Activated naive CD4-positive, alpha-beta T cell treated with anti-CD3 and anti-CD28 coated beads for 36 hours (primary cell): ENCODE data around the gene ADCY6. TPM values are rescaled to one million over a fixed set of nuclear protein-coding genes. Genes with fewer than 3 reads are reported as not detected.

ENCODE experiments used
- CTCF ChIA-PET: fragments of 350-600 bp; sonication (Branson Sonifier 250); formaldehyde crosslinking; loops from one replicate; lab custom pipeline; 2021; ENCODE audit warnings: antibody characterized with exemption; lab: Charles Lee
- DNase-seq: peaks from one replicate; pipeline ENCODE4 v3.0.0-alpha.2; 2020
- H3K27ac Mint-ChIP-seq: one replicate; pipeline ENCODE4 v1.8.0; 2021; ENCODE audit warnings: mild to moderate bottlenecking, mixed read lengths
- H3K27me3 Mint-ChIP-seq: one replicate; pipeline ENCODE4 v1.8.0; 2021; ENCODE audit warnings: low read depth, mixed read lengths
- H3K36me3 Mint-ChIP-seq: one replicate; pipeline ENCODE4 v1.8.0; 2021; ENCODE audit warnings: low read depth, mixed read lengths
- H3K4me1 Mint-ChIP-seq: one replicate; pipeline ENCODE4 v1.8.0; 2021; ENCODE audit warnings: low read depth, mixed read lengths
- H3K4me3 Mint-ChIP-seq: one replicate; pipeline ENCODE4 v1.8.0; 2021; ENCODE audit warnings: mild to moderate bottlenecking, moderate library complexity, mixed read lengths
- H3K9me3 Mint-ChIP-seq: one replicate; pipeline ENCODE4 v1.8.0; 2021; ENCODE audit warnings: mixed read lengths
- intact Hi-C: fragments of 100-400 bp; cut with micrococcal nuclease; formaldehyde crosslinking; loops from one replicate; pipeline ENCODE4 v1.15.1; 2023
- total RNA-seq, 2 experiments: library from RNA; stranded (reverse); gene quantifications; one replicate each; pipeline ENCODE4 v1.2.3, GENCODE V29; 2021

Gene ADCY6
- total RNA-seq, 2 experiments from 2014 or later = 0.05 to 0.15 TPM

- no peak for DNase-seq
- no peaks in the 10 kb centered on the region for H3K36me3 Mint-ChIP-seq
- no peaks in the 10 kb centered on the region for H3K27me3 Mint-ChIP-seq
- CTCF ChIA-PET = interaction anchor here (0.6 to 1.7 kb wide), 3 partner anchors 14 to 76 kb away, joined by 3 to 6 read pairs (median 6); no protein-coding TSS in a partner anchor
- H3K9me3 Mint-ChIP-seq = no peaks in the 10 kb centered on the region
- intact Hi-C loops = no loop called here
- no peaks in the 10 kb centered on the region for H3K4me1 Mint-ChIP-seq
- H3K4me3 Mint-ChIP-seq = no peak overlapping the region
- no peak overlapping the region for H3K27ac Mint-ChIP-seq
Observed at GRCh38 chr12:48777501-48778400, 11.1 kb downstream of the ADCY6 start.

GRCh38 chr12:48776956-48777355, 11.9 kb downstream of the ADCY6 start:
- CTCF ChIA-PET = interaction anchor here (0.6 to 1.7 kb wide), 2 partner anchors 24 to 75 kb away, joined by 6 read pairs; no protein-coding TSS in a partner anchor
- no peaks in the 10 kb centered on the region for H3K9me3 Mint-ChIP-seq
- no peak overlapping the region for H3K27ac Mint-ChIP-seq
- H3K4me3 Mint-ChIP-seq = no peak overlapping the region
- no peaks in the 10 kb centered on the region for H3K36me3 Mint-ChIP-seq
- H3K27me3 Mint-ChIP-seq = no peaks in the 10 kb centered on the region
- no peak for DNase-seq
- no peaks in the 10 kb centered on the region for H3K4me1 Mint-ChIP-seq
- intact Hi-C loops = no loop called here

DNA sequence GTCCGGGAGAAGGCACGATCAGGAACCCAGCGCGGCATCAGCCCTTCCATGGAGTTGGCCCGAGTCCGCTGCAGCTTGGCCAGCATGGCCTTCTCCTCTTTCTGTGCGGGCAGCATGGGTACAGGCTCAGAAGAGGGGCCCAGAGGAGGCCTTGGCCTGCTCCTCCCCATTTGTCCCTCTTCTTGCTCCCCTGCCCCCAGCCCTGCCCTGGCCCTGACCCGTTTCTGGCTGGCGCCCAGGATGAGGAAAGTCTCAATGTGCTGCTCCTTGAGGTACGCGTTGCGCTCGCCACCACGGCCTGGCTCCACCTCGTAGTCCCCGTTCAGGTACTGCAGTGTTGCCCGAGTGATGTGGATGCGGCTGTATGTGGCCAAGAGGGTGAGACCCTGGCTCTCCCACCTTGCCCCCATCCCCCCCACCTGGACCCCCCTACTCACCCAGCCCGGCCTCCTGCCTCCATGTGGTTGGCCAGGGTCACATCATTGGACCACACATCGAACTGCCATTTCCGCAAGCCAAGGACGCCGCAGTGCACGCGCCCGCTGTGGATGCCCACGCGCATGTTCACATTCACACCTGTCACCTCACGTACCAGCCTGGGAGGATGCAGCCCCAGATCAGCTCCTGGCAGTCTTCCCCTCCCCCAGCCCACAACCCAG, 12.8 kb downstream of the ADCY6 start:
- H3K27me3 Mint-ChIP-seq = no peaks in the 10 kb centered on the region
- intact Hi-C loops = no loop called here
- CTCF ChIA-PET = interaction anchor here (1.7 kb wide), 1 partner anchor 23 kb away, joined by 6 read pairs; no protein-coding TSS in a partner anchor
- H3K27ac Mint-ChIP-seq = no peak overlapping the region
- no peak overlapping the region for H3K4me3 Mint-ChIP-seq
- no peaks in the 10 kb centered on the region for H3K9me3 Mint-ChIP-seq
- H3K4me1 Mint-ChIP-seq = no peaks in the 10 kb centered on the region
- DNase-seq = no peak
- no peaks in the 10 kb centered on the region for H3K36me3 Mint-ChIP-seq

DNA sequence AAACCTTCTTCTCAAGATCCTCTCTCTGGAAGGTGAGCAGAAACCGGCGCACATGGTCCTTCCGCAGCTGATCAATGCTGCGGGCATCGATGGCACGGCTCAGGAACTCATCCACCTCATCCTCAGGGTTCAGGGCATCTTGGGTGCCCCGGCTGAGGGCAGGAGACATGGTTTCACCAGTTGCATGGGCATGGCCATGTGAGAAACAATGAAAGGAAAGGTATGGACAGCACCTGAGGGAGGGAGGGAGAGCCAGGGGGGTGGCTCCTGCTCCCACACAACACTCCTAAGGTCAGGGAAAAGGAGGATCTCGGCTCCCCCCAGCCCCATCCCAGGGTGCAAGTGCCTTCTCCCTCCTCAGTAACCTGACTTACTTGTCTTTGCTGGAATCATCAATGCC, 13.6 kb downstream of the ADCY6 start:
- DNase-seq = no peak
- Mint-ChIP-seq H3K36me3 (no peaks in the 10 kb centered on the region), H3K4me3 (no peak overlapping the region), H3K27me3 (no peaks in the 10 kb centered on the region), H3K4me1 (no peaks in the 10 kb centered on the region), H3K27ac (no peak overlapping the region), H3K9me3 (no peaks in the 10 kb centered on the region)
- intact Hi-C loops = no loop called here
- CTCF ChIA-PET = interaction anchor here (1.3 kb wide), 1 partner anchor 10 kb away, joined by 3 read pairs; no protein-coding TSS in a partner anchor

DNA sequence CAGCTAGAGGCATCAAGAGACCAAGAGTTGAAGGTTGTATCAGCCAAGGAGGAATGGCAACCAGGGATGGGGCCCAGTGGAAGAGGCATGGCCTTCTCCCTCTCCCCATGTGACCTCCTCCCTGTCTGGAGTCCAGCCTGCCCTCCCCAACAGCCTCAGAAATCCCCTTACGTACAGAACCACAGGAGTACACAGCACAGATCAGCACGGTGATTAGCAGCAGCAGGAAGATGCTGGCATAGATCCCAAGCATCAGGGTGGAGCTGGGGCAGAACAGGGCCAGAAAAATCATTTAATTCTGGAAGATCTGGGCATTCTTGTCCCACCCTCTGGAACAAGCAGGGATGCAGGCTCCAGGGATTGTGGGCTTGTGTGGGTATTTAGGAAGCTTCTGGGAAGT, 14.4 kb downstream of the ADCY6 start:
- intact Hi-C loops = no loop called here
- Mint-ChIP-seq H3K36me3 (no peaks in the 10 kb centered on the region), H3K27me3 (no peaks in the 10 kb centered on the region), H3K4me1 (no peaks in the 10 kb centered on the region), H3K4me3 (no peak overlapping the region), H3K9me3 (no peaks in the 10 kb centered on the region), H3K27ac (no peak overlapping the region)
- CTCF ChIA-PET = interaction anchor here (1.3 kb wide), 1 partner anchor 11 kb away, joined by 3 read pairs; no protein-coding TSS in a partner anchor
- no peak for DNase-seq

GRCh38 chr12:48773686-48774085, 15.2 kb downstream of the ADCY6 start:
- Mint-ChIP-seq H3K9me3 (no peaks in the 10 kb centered on the region), H3K4me1 (no peaks in the 10 kb centered on the region), H3K27ac (no peak overlapping the region), H3K27me3 (no peaks in the 10 kb centered on the region), H3K36me3 (no peaks in the 10 kb centered on the region), H3K4me3 (no peak overlapping the region)
- DNase-seq = no peak
- CTCF ChIA-PET = interaction anchor here (1.2 kb wide), 1 partner anchor 21 kb away, joined by 5 read pairs; no protein-coding TSS in a partner anchor
- intact Hi-C loops = no loop called here

- intact Hi-C loops = no loop called here
- Mint-ChIP-seq H3K4me3 (no peak overlapping the region), H3K27me3 (no peaks in the 10 kb centered on the region), H3K9me3 (no peaks in the 10 kb centered on the region), H3K4me1 (no peaks in the 10 kb centered on the region), H3K36me3 (no peaks in the 10 kb centered on the region), H3K27ac (no peak overlapping the region)
- CTCF ChIA-PET = interaction anchor here (0.6 kb wide), 2 partner anchors 8 to 12 kb away, joined by 3 read pairs; no protein-coding TSS in a partner anchor
- no peak for DNase-seq
Observed at GRCh38 chr12:48771588-48772112, 17.2 kb downstream of the ADCY6 start.

DNA sequence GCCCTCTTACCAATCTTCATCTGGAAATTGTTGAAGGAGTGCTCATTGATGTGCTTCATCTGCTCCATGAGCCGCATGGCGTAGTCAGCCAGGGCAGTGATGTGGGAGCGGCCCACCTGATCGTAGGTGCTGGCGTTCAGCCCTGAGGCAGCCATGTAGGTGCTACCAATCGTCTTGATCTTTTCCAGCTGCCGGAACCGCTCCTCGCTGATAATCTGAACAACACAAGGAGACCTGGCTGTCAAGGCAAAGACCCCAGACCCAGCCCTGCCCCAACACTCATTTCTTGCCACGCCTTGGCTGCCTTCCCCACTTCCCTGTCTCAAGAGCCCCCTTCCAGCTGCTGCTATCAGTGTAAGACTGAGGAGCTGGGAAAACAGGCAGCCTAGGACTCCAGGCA, 18.1 kb downstream of the ADCY6 start:
- intact Hi-C loops = no loop called here
- Mint-ChIP-seq H3K27ac (no peak overlapping the region), H3K36me3 (no peaks in the 10 kb centered on the region), H3K4me3 (no peak overlapping the region), H3K27me3 (peaks cover under 1% of the 10 kb centered on the region), H3K4me1 (peaks cover 2% of the 10 kb centered on the region), H3K9me3 (no peaks in the 10 kb centered on the region)
- CTCF ChIA-PET = interaction anchor here (0.6 to 1.1 kb wide), 2 partner anchors 11 to 12 kb away, joined by 3 to 4 read pairs; no protein-coding TSS in a partner anchor
- no peak for DNase-seq

- Mint-ChIP-seq H3K4me1 (peaks cover 6% of the 10 kb centered on the region), H3K4me3 (no peak overlapping the region), H3K9me3 (no peaks in the 10 kb centered on the region), H3K27me3 (peaks cover 3% of the 10 kb centered on the region), H3K27ac (no peak overlapping the region), H3K36me3 (no peaks in the 10 kb centered on the region)
- no peak for DNase-seq
- intact Hi-C loops = no loop called here
- CTCF ChIA-PET = interaction anchor here (1.5 to 1.6 kb wide), 3 partner anchors 16 to 28 kb away, joined by 3 to 5 read pairs (median 4); no protein-coding TSS in a partner anchor
Observed at GRCh38 chr12:48768736-48769135, 20.2 kb downstream of the ADCY6 start.

DNA sequence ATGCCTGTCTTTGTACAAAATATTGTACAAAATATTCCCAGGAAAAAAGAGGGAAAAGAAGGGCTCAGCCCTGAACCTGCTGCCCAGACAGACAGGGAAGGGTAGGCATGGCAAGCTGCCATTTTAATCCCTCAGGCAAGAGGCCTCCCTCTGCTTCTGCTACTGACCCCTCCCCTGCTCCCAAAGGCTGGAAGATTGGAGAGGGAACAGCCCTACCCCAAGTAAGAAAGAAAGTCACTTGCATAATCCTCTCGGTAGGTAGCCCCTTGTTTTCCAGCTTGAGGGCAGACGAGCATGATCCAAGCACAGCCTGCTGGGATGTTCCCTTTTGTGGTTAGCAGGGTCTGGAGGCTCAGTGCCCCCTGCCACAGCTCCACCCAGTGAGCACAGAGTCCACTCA, 20.7 kb downstream of the ADCY6 start:
- CTCF ChIA-PET = interaction anchor here (1.5 to 1.6 kb wide), 3 partner anchors 15 to 28 kb away, joined by 3 to 5 read pairs (median 4); no protein-coding TSS in a partner anchor
- H3K27me3 Mint-ChIP-seq = peaks cover 3% of the 10 kb centered on the region
- no peak overlapping the region for H3K27ac Mint-ChIP-seq
- intact Hi-C loops = no loop called here
- peaks cover 6% of the 10 kb centered on the region for H3K4me1 Mint-ChIP-seq
- DNase-seq = no peak
- H3K36me3 Mint-ChIP-seq = no peaks in the 10 kb centered on the region
- no peaks in the 10 kb centered on the region for H3K9me3 Mint-ChIP-seq
- H3K4me3 Mint-ChIP-seq = no peak overlapping the region

DNA sequence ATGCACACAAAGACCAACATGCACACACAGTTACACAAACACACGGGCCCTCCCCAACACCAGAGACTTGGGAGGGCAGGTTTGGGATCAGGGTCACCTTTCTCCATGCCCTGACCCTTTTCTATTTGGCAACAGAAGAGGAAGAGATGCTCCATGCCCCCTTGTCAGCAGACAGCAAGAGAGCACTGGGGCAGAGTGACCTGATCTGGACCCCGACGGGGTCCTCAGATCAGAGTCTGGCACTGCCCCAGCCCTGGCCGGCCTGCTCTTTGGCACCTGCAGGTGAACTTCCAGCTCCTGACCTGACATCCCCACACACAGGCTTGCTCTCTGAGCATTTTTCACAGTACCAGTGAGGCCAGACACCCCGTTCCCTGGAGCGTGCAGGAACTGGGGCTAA, 21.4 kb downstream of the ADCY6 start:
- intact Hi-C loops = no loop called here
- Mint-ChIP-seq H3K36me3 (no peaks in the 10 kb centered on the region), H3K4me1 (peaks cover 6% of the 10 kb centered on the region), H3K27ac (no peak overlapping the region), H3K4me3 (no peak overlapping the region), H3K27me3 (peaks cover 3% of the 10 kb centered on the region), H3K9me3 (no peaks in the 10 kb centered on the region)
- CTCF ChIA-PET = interaction anchor here (0.7 to 1.6 kb wide), 3 partner anchors 15 to 29 kb away, joined by 3 to 5 read pairs (median 3); no protein-coding TSS in a partner anchor
- DNase-seq = no peak

- peaks cover 3% of the 10 kb centered on the region for H3K27me3 Mint-ChIP-seq
- no peak for DNase-seq
- peaks cover 6% of the 10 kb centered on the region for H3K4me1 Mint-ChIP-seq
- H3K36me3 Mint-ChIP-seq = no peaks in the 10 kb centered on the region
- no peak overlapping the region for H3K27ac Mint-ChIP-seq
- no peak overlapping the region for H3K4me3 Mint-ChIP-seq
- no peaks in the 10 kb centered on the region for H3K9me3 Mint-ChIP-seq
- intact Hi-C loops = no loop called here
- CTCF ChIA-PET = interaction anchor here (0.7 kb wide), 1 partner anchor 14 kb away, joined by 3 read pairs; no protein-coding TSS in a partner anchor
Observed at GRCh38 chr12:48767047-48767446, 21.8 kb downstream of the ADCY6 start.
